Midbrain (tissue), 1 donor: Measurements from ENCODE around the gene TSPYL2.

Experiments
- DNase-seq: peaks from one replicate; lab custom pipeline; 2025; lab: John Stamatoyannopoulos, UW

Gene TSPYL2

DNA sequence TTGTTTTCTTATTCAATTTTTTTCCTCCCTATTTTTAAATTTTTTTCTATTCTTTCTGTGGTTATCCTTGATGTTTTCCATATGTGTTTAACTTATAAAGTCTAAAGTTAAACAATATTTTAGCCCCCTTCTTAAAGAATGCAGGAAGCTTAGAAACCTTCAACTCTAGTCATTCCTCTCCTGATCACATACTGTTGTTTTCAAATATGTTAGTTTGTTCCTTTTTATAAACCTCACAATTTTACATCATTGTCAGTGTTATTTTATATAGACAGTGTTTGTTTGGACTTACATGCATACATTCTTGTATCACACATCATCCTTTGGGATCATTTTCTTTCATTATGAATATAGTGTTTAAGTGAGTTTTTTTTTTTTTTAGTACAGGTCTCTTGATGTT is 43.3 kb downstream of the TSPYL2 start:
- DNase-seq: no peak

- DNase-seq: no peak
These were observed 44.2 kb downstream of the TSPYL2 start for GRCh38 chrX:53126377-53126776.

GRCh38 chrX:53128097-53128749 is 46.1 kb downstream of the TSPYL2 start:
- no peak for DNase-seq

DNA sequence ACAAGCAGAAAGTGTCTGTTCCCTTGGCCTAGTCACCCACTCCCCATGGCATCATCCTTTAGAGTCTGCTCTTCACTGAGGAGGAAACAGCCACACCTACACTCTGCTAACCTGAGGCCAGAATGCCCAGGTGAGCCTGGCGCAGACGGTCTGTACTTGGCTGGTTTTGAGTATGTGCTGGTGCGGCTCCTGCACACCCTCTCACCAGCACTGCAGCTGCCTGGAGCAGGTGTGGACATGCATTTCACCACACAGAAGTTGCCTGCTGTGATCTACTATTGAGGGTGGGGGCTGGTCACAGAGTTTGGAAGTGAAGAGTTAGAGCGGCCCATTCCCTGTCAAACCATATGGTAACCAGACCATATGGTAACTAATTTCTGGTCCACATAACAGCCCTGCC is 51.2 kb downstream of the TSPYL2 start:
- DNase-seq: no peak

- no peak for DNase-seq
These were observed 53.4 kb downstream of the TSPYL2 start for GRCh38 chrX:53135581-53135980.
